DND-41 (cell line): ENCODE data around the gene RGL1.

ENCODE experiments used
- ATAC-seq: fragments of 200-7000 bp; cut with Tn5 transposase; 3 replicates; pipeline ENCODE4 v1.9.1; 2021; ENCODE audit warnings: low read depth; ENCODE audit not compliant: insufficient read depth
- DNase-seq: peaks from one replicate; pipeline ENCODE4 v3.0.0-alpha.2; 2020
- H2AFZ ChIP-seq: 2 replicates; pipeline ENCODE4 v1.6.0; 2012; ENCODE audit warnings: low read depth, low read length
- H3K27ac ChIP-seq: 2 replicates; pipeline ENCODE4 v1.5.1; 2012; ENCODE audit warnings: low read length, inconsistent platforms
- H3K27me3 ChIP-seq: fragments of 200-600 bp; sonication (generic); 2 replicates; pipeline ENCODE4 v1.6.0; 2012; ENCODE audit warnings: low read length, mild to moderate bottlenecking, inconsistent platforms; ENCODE audit not compliant: insufficient read depth, poor library complexity
- H3K36me3 ChIP-seq: 2 replicates; pipeline ENCODE4 v1.5.1; 2012; ENCODE audit warnings: low read length, inconsistent platforms; ENCODE audit not compliant: insufficient read depth
- H3K4me1 ChIP-seq: 2 replicates; pipeline ENCODE4 v1.5.1; 2012; ENCODE audit warnings: mild to moderate bottlenecking, low read length; ENCODE audit not compliant: insufficient read depth
- H3K4me2 ChIP-seq: 2 replicates; pipeline ENCODE4 v1.6.0; 2012; ENCODE audit warnings: mild to moderate bottlenecking, moderate library complexity, low read length, inconsistent platforms; ENCODE audit not compliant: insufficient read depth
- H3K4me3 ChIP-seq, 2 experiments: fragments of 200-600 bp in 1 of 2; shearing (Covaris generic) in 1 of 2; 2 replicates each; pipeline ENCODE4 v1.5.1; 2012 to 2016; ENCODE audit warnings: inconsistent platforms in 2 of 2, low read length in 2 of 2, mild to moderate bottlenecking in 2 of 2, low read depth in 1 of 2, moderate library complexity in 1 of 2
- H3K79me2 ChIP-seq: 2 replicates; pipeline ENCODE4 v1.6.0; 2012; ENCODE audit warnings: low read length, inconsistent platforms; ENCODE audit not compliant: insufficient read depth
- H3K9ac ChIP-seq: 2 replicates; pipeline ENCODE4 v1.6.0; 2012; ENCODE audit warnings: low read depth, mild to moderate bottlenecking, inconsistent platforms, low read length, moderate library complexity
- H3K9me3 ChIP-seq: 2 replicates; pipeline ENCODE4 v1.5.1; 2012; ENCODE audit warnings: low read length, moderate library complexity, mild to moderate bottlenecking, inconsistent platforms; ENCODE audit not compliant: insufficient read depth, severe bottlenecking
- H4K20me1 ChIP-seq: 2 replicates; pipeline ENCODE4 v1.6.0; 2012; ENCODE audit warnings: low read length; ENCODE audit not compliant: insufficient read depth
- CTCF ChIP-seq: IDR thresholded peaks from 2 replicates; pipeline ENCODE4 v1.5.1; 2012; ENCODE audit warnings: borderline replicate concordance, low read length, moderate library complexity, mild to moderate bottlenecking; ENCODE audit not compliant: poor library complexity, severe bottlenecking; ENCODE audit errors: extremely low read depth
- EZH2 ChIP-seq: IDR thresholded peaks from 3 replicates; pipeline ENCODE4 v1.6.1; 2012; ENCODE audit warnings: borderline replicate concordance, low read depth, mild to moderate bottlenecking, moderate library complexity, low read length, inconsistent platforms; ENCODE audit not compliant: severe bottlenecking

Gene RGL1

DNA sequence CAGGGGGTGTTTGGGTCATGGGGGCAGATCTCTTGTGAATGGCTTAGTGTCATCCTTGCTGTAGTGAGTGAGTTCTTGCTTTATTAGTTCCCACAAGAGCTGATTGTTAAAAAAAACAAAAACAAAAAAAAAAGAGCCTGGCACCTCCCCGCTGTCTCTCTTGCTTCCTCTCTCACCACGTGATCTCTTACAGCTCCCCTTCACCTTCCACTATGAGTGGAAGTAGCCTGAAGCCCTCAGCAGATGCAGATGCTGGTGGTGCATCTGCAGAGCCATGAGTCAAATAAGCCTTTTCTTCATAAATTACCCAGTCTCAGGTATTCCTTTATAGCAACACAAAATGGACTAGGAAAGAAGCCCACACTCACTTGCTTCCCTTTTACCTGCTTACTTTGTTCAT is 17.2 kb upstream of the RGL1 start:
- no peaks in the 10 kb centered on the region for H3K79me2 ChIP-seq
- no peak for DNase-seq
- H4K20me1 ChIP-seq: no peaks in the 10 kb centered on the region
- TF ChIP-seq CTCF (no peak), EZH2 (no peak)
- no peak overlapping the region for H3K4me2 ChIP-seq
- H3K9me3 ChIP-seq: no peaks in the 10 kb centered on the region
- H3K36me3 ChIP-seq: no peaks in the 10 kb centered on the region
- no peak overlapping the region for H3K9ac ChIP-seq
- no peaks in the 10 kb centered on the region for H3K4me1 ChIP-seq
- no peak overlapping the region for H3K27ac ChIP-seq
- H2AFZ ChIP-seq: no peak overlapping the region
- H3K4me3 ChIP-seq: no peak overlapping the region
- no peak for ATAC-seq
- no peaks in the 10 kb centered on the region for H3K27me3 ChIP-seq

DNA sequence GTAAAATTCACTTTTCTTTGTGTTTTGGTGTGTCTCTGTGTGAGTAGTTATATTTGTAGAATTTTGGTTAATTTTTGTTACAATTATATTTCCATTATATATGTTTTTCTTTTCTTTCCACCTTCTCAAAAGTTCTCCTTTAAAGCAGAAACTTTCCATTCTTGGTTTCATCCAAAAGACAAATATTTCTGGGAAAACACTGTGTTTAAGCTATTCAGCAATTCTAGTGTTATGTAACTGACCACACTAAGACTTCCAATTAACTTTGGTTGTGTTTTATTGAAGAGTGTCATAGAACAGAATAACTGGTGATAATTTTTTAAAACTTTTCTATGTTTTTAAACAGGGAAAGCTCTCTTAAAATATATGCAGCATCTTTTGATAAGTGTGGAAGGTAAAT is 13.6 kb upstream of the RGL1 start:
- TF ChIP-seq EZH2 (no peak), CTCF (no peak)
- no peaks in the 10 kb centered on the region for H3K4me1 ChIP-seq
- H3K4me3 ChIP-seq: no peak overlapping the region
- no peak overlapping the region for H3K9ac ChIP-seq
- no peaks in the 10 kb centered on the region for H3K9me3 ChIP-seq
- DNase-seq: no peak
- no peaks in the 10 kb centered on the region for H4K20me1 ChIP-seq
- ATAC-seq: no peak
- no peaks in the 10 kb centered on the region for H3K27me3 ChIP-seq
- no peak overlapping the region for H2AFZ ChIP-seq
- H3K79me2 ChIP-seq: no peaks in the 10 kb centered on the region
- H3K27ac ChIP-seq: no peak overlapping the region
- no peak overlapping the region for H3K4me2 ChIP-seq
- H3K36me3 ChIP-seq: no peaks in the 10 kb centered on the region

DNA sequence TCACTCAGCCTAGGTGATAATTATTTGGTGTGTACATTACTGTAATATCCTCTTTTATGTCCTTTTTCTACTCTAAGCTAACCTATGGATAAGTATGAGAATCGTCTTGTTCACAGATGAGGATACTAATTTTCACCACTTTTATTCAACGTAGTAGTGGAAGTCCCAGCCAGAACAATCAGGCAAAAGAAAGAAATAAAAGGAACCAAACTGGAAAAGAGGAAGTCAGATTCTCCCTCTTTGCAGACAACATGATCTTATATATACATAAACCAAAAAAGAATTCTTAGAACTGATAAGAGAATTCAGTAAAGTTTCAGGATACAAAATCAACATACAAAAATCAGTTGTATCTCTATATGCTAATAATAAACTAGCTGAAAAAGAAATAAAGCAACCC is 12.6 kb upstream of the RGL1 start:
- no peak overlapping the region for H3K4me3 ChIP-seq
- no peak overlapping the region for H3K27ac ChIP-seq
- H3K4me2 ChIP-seq: no peak overlapping the region
- no peak for TF ChIP-seq CTCF
- no peak for TF ChIP-seq EZH2
- ATAC-seq: no peak
- H3K9me3 ChIP-seq: no peaks in the 10 kb centered on the region
- no peaks in the 10 kb centered on the region for H3K79me2 ChIP-seq
- H3K36me3 ChIP-seq: no peaks in the 10 kb centered on the region
- no peak for DNase-seq
- H3K27me3 ChIP-seq: no peaks in the 10 kb centered on the region
- no peaks in the 10 kb centered on the region for H3K4me1 ChIP-seq
- H3K9ac ChIP-seq: no peak overlapping the region
- no peak overlapping the region for H2AFZ ChIP-seq
- no peaks in the 10 kb centered on the region for H4K20me1 ChIP-seq

GRCh38 chr1:183794088-183794487 is 10.8 kb upstream of the RGL1 start:
- no peaks in the 10 kb centered on the region for H3K9me3 ChIP-seq
- H3K27ac ChIP-seq: no peak overlapping the region
- H3K4me3 ChIP-seq: no peak overlapping the region
- no peak overlapping the region for H2AFZ ChIP-seq
- no peaks in the 10 kb centered on the region for H3K27me3 ChIP-seq
- DNase-seq: no peak
- no peak overlapping the region for H3K4me2 ChIP-seq
- H3K9ac ChIP-seq: no peak overlapping the region
- H4K20me1 ChIP-seq: no peaks in the 10 kb centered on the region
- no peak for TF ChIP-seq CTCF
- no peak for TF ChIP-seq EZH2
- no peaks in the 10 kb centered on the region for H3K4me1 ChIP-seq
- no peaks in the 10 kb centered on the region for H3K79me2 ChIP-seq
- ATAC-seq: no peak
- no peaks in the 10 kb centered on the region for H3K36me3 ChIP-seq
